Measurements from ENCODE around the gene FREM1. TPM values are rescaled to one million over a fixed set of nuclear protein-coding genes. Genes with fewer than 3 reads are reported as not detected.

FREM1 gene
- polyA plus RNA-seq, 4 donors = 1.1 to 16.9 (median 9.3) TPM

- no peaks in the 10 kb centered on the region for H3K36me3 ChIP-seq (ENCODE audit: control insufficient read depth in 3 of 3, insufficient read depth in 2 of 3, low read depth in 1 of 3, low read length in 3 of 3)
- no peaks in the 10 kb centered on the region for H3K27me3 ChIP-seq (ENCODE audit: control insufficient read depth in 3 of 3, insufficient read depth in 3 of 3, low read length in 3 of 3)
- no peak overlapping the region for H3K27ac ChIP-seq (ENCODE audit: low read depth in 1 of 3, low read length in 2 of 3)
- peaks cover 0 to 5% (median 3%) of the 10 kb centered on the region in 3 donors for H3K4me1 ChIP-seq (ENCODE audit: control insufficient read depth in 3 of 3, insufficient read depth in 2 of 3, low read depth in 1 of 3, low read length in 2 of 3)
- no peaks in the 10 kb centered on the region for H3K9me3 ChIP-seq (ENCODE audit: control insufficient read depth in 2 of 2, insufficient read depth in 1 of 2, low read depth in 1 of 2, low read length in 1 of 2)
- WGBS, 3 donors = 40 to 80% (median 63%) methylated on average over 1 of the region's 1 CpG
- FAIRE-seq (no peak), DNase-seq (peak; percentile 29 to 39)
- no peak overlapping the region for H3K4me3 ChIP-seq (ENCODE audit: low read depth in 1 of 3, low read length in 3 of 3)
Measured at GRCh38 chr9:14882090-14882489, 28.1 kb downstream of the FREM1 start.

- WGBS, 3 donors = 33 to 41% (median 38%) methylated on average over 4 of the region's 4 CpGs
- Histone ChIP-seq H3K27ac (ENCODE audit: low read depth in 1 of 3, low read length in 2 of 3) (no peak overlapping the region), H3K4me3 (ENCODE audit: low read depth in 1 of 3, low read length in 3 of 3) (no peak overlapping the region), H3K27me3 (ENCODE audit: control insufficient read depth in 3 of 3, insufficient read depth in 3 of 3, low read length in 3 of 3) (no peaks in the 10 kb centered on the region), H3K9me3 (ENCODE audit: control insufficient read depth in 2 of 2, insufficient read depth in 1 of 2, low read depth in 1 of 2, low read length in 1 of 2) (peaks cover 0 to 3% of the 10 kb centered on the region in 2 donors), H3K4me1 (ENCODE audit: control insufficient read depth in 3 of 3, insufficient read depth in 2 of 3, low read depth in 1 of 3, low read length in 2 of 3) (peaks cover 0 to 3% (median 3%) of the 10 kb centered on the region in 3 donors), H3K36me3 (ENCODE audit: control insufficient read depth in 3 of 3, insufficient read depth in 2 of 3, low read depth in 1 of 3, low read length in 3 of 3) (no peaks in the 10 kb centered on the region)
- FAIRE-seq = no peak
- DNase-seq = peak in 1 of 2 donors; percentile 55
Measured at GRCh38 chr9:14881006-14881405, 29.2 kb downstream of the FREM1 start.

- DNase-seq (no peak), FAIRE-seq (no peak)
- no peak overlapping the region for H3K27ac ChIP-seq (ENCODE audit: low read depth in 1 of 3, low read length in 2 of 3)
- no peaks in the 10 kb centered on the region for H3K9me3 ChIP-seq (ENCODE audit: control insufficient read depth in 2 of 2, insufficient read depth in 1 of 2, low read depth in 1 of 2, low read length in 1 of 2)
- no peaks in the 10 kb centered on the region for H3K27me3 ChIP-seq (ENCODE audit: control insufficient read depth in 3 of 3, insufficient read depth in 3 of 3, low read length in 3 of 3)
- peaks cover 0 to 4% (median 3%) of the 10 kb centered on the region in 3 donors for H3K4me1 ChIP-seq (ENCODE audit: control insufficient read depth in 3 of 3, insufficient read depth in 2 of 3, low read depth in 1 of 3, low read length in 2 of 3)
- no peaks in the 10 kb centered on the region for H3K36me3 ChIP-seq (ENCODE audit: control insufficient read depth in 3 of 3, insufficient read depth in 2 of 3, low read depth in 1 of 3, low read length in 3 of 3)
- no peak overlapping the region for H3K4me3 ChIP-seq (ENCODE audit: low read depth in 1 of 3, low read length in 3 of 3)
Measured at GRCh38 chr9:14870090-14870489, 40.1 kb downstream of the FREM1 start.

- H3K4me1 ChIP-seq (ENCODE audit: control insufficient read depth in 3 of 3, insufficient read depth in 2 of 3, low read depth in 1 of 3, low read length in 2 of 3) = peaks cover 0 to 4% (median 3%) of the 10 kb centered on the region in 3 donors
- DNase-seq (no peak), FAIRE-seq (no peak)
- no peak overlapping the region for H3K4me3 ChIP-seq (ENCODE audit: low read depth in 1 of 3, low read length in 3 of 3)
- H3K9me3 ChIP-seq (ENCODE audit: control insufficient read depth in 2 of 2, insufficient read depth in 1 of 2, low read depth in 1 of 2, low read length in 1 of 2) = no peaks in the 10 kb centered on the region
- 65 to 75% (median 72%) methylated on average over 3 of the region's 3 CpGs for WGBS, 3 donors
- no peaks in the 10 kb centered on the region for H3K27me3 ChIP-seq (ENCODE audit: control insufficient read depth in 3 of 3, insufficient read depth in 3 of 3, low read length in 3 of 3)
- no peak overlapping the region for H3K27ac ChIP-seq (ENCODE audit: low read depth in 1 of 3, low read length in 2 of 3)
- no peaks in the 10 kb centered on the region for H3K36me3 ChIP-seq (ENCODE audit: control insufficient read depth in 3 of 3, insufficient read depth in 2 of 3, low read depth in 1 of 3, low read length in 3 of 3)
Measured at GRCh38 chr9:14869671-14870070, 40.6 kb downstream of the FREM1 start.

DNA sequence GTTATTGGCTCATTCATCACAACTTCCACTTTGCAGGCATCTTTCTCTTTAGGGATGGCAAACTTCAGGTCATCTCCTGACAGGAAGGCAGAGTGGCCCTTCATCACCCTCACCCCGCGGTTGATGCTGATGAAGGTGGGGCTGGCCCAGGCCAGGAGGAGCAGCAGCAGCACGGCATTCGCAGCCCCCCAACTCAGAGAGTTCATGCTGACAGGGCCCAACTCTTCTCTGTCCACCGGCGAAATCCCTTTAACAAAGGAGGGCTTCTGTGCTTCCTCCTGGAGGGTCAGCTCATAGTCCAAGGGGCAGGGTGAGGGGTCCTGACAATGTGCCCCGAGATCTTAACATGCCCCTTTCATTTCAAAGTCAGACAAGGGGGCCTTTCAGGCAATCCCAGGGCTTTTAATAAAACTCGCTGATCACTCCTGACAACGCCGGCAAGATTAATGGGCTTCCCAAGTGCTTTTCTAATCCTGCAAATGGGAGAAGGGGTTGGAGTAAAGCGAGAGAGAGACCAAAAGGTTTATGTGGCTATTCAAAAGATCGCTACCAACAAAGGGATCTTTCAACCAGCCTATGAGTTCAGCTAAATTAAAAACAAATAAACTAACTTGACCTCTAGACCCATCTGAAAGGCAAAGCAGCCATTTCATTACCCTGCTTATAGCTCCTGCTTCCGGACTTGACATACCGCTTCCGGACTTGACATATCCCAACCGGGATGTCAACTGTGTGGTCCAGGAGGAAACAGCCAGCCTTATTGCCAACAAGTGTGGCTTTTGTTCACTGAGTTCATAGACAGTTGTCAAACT lies 41.2 kb downstream of the FREM1 start:
- Histone ChIP-seq H3K4me3 (ENCODE audit: low read depth in 1 of 3, low read length in 3 of 3) (no peak overlapping the region), H3K9me3 (ENCODE audit: control insufficient read depth in 2 of 2, insufficient read depth in 1 of 2, low read depth in 1 of 2, low read length in 1 of 2) (no peaks in the 10 kb centered on the region), H3K27me3 (ENCODE audit: control insufficient read depth in 3 of 3, insufficient read depth in 3 of 3, low read length in 3 of 3) (no peaks in the 10 kb centered on the region), H3K36me3 (ENCODE audit: control insufficient read depth in 3 of 3, insufficient read depth in 2 of 3, low read depth in 1 of 3, low read length in 3 of 3) (no peaks in the 10 kb centered on the region), H3K27ac (ENCODE audit: low read depth in 1 of 3, low read length in 2 of 3) (no peak overlapping the region), H3K4me1 (ENCODE audit: control insufficient read depth in 3 of 3, insufficient read depth in 2 of 3, low read depth in 1 of 3, low read length in 2 of 3) (peaks cover 0 to 4% (median 3%) of the 10 kb centered on the region in 3 donors)
- FAIRE-seq (no peak), DNase-seq (no peak)
- 67 to 83% (median 79%) methylated on average over 16 of the region's 16 CpGs for WGBS, 3 donors

GRCh38 chr9:14868418-14868771 lies 41.8 kb downstream of the FREM1 start:
- no peak for DNase-seq
- Histone ChIP-seq H3K4me1 (ENCODE audit: control insufficient read depth in 3 of 3, insufficient read depth in 2 of 3, low read depth in 1 of 3, low read length in 2 of 3) (peaks cover 0 to 4% (median 3%) of the 10 kb centered on the region in 3 donors), H3K27me3 (ENCODE audit: control insufficient read depth in 3 of 3, insufficient read depth in 3 of 3, low read length in 3 of 3) (no peaks in the 10 kb centered on the region), H3K4me3 (ENCODE audit: low read depth in 1 of 3, low read length in 3 of 3) (no peak overlapping the region), H3K9me3 (ENCODE audit: control insufficient read depth in 2 of 2, insufficient read depth in 1 of 2, low read depth in 1 of 2, low read length in 1 of 2) (no peaks in the 10 kb centered on the region), H3K27ac (ENCODE audit: low read depth in 1 of 3, low read length in 2 of 3) (no peak overlapping the region), H3K36me3 (ENCODE audit: control insufficient read depth in 3 of 3, insufficient read depth in 2 of 3, low read depth in 1 of 3, low read length in 3 of 3) (no peaks in the 10 kb centered on the region)
- 80 to 96% (median 89%) methylated on average over 4 of the region's 4 CpGs for WGBS, 3 donors
- FAIRE-seq = no peak

- Histone ChIP-seq H3K27ac (ENCODE audit: low read depth in 1 of 3, low read length in 2 of 3) (no peak overlapping the region), H3K4me1 (ENCODE audit: control insufficient read depth in 3 of 3, insufficient read depth in 2 of 3, low read depth in 1 of 3, low read length in 2 of 3) (peaks cover 0 to 4% (median 3%) of the 10 kb centered on the region in 3 donors), H3K4me3 (ENCODE audit: low read depth in 1 of 3, low read length in 3 of 3) (no peak overlapping the region), H3K36me3 (ENCODE audit: control insufficient read depth in 3 of 3, insufficient read depth in 2 of 3, low read depth in 1 of 3, low read length in 3 of 3) (no peaks in the 10 kb centered on the region), H3K27me3 (ENCODE audit: control insufficient read depth in 3 of 3, insufficient read depth in 3 of 3, low read length in 3 of 3) (no peaks in the 10 kb centered on the region), H3K9me3 (ENCODE audit: control insufficient read depth in 2 of 2, insufficient read depth in 1 of 2, low read depth in 1 of 2, low read length in 1 of 2) (no peaks in the 10 kb centered on the region)
- FAIRE-seq (no peak), DNase-seq (no peak)
- 88 to 96% (median 91%) methylated on average over 2 of the region's 2 CpGs for WGBS, 3 donors
Measured at GRCh38 chr9:14866200-14866749, 44.0 kb downstream of the FREM1 start.

DNA sequence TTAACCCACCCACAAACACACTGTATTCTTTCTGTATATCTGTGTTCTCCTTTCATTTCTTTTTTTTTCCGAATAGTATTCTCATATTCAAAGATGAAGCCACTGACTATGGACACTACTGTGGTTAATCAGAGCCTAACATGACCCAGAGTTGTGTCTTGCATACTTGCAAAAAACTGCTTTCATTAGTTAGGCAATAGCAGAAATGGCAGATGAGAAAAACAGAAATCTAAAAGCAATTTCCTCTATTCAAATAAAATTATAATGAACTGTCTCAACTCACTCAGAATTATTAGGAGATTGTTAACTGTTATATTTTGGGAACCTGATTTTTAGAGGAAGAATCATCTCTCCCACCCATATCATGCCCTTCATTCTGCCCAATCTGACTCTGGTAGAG lies 45.9 kb downstream of the FREM1 start:
- Histone ChIP-seq H3K36me3 (ENCODE audit: control insufficient read depth in 3 of 3, insufficient read depth in 2 of 3, low read depth in 1 of 3, low read length in 3 of 3) (no peaks in the 10 kb centered on the region), H3K27ac (ENCODE audit: low read depth in 1 of 3, low read length in 2 of 3) (no peak overlapping the region), H3K4me3 (ENCODE audit: low read depth in 1 of 3, low read length in 3 of 3) (no peak overlapping the region), H3K27me3 (ENCODE audit: control insufficient read depth in 3 of 3, insufficient read depth in 3 of 3, low read length in 3 of 3) (no peaks in the 10 kb centered on the region), H3K4me1 (ENCODE audit: control insufficient read depth in 3 of 3, insufficient read depth in 2 of 3, low read depth in 1 of 3, low read length in 2 of 3) (peaks cover 0 to 4% (median 3%) of the 10 kb centered on the region in 3 donors), H3K9me3 (ENCODE audit: control insufficient read depth in 2 of 2, insufficient read depth in 1 of 2, low read depth in 1 of 2, low read length in 1 of 2) (no peaks in the 10 kb centered on the region)
- WGBS, 3 donors = 88 to 100% (median 92%) methylated on average over 1 of the region's 1 CpG
- FAIRE-seq (no peak), DNase-seq (no peak)

Measured in small intestine (tissue), 7 donors.